H1 (cell line): Measurements from ENCODE around the gene CLDN24. TPM values are rescaled to one million over a fixed set of nuclear protein-coding genes. Genes with fewer than 3 reads are reported as not detected.
A peak's percentile ranks its signal among the peaks of the same experiment; 100 is the strongest.

Source experiments
- CTCF ChIA-PET: fragments of 300-600 bp; sonication (Branson Sonifier 250); formaldehyde crosslinking; loops from one replicate; lab custom pipeline; 2021; ENCODE audit not compliant: partially characterized antibody; lab: Charles Lee
- POLR2A ChIA-PET: fragments of 300-600 bp; sonication (Branson Sonifier 250); formaldehyde crosslinking; loops from one replicate; lab custom pipeline; 2021; ENCODE audit warnings: inconsistent platforms; ENCODE audit not compliant: partially characterized antibody; lab: Charles Lee
- DNase-seq, 2 experiments: peaks; one replicate each; pipeline versions ENCODE4 v3.0.0 to v3.0.0-alpha.2; 2010 to 2022; ENCODE audit warnings: low spot score in 2 of 2, low read depth in 1 of 2, mixed read lengths in 1 of 2
- FAIRE-seq: peaks from 2 replicates; lab custom pipeline; 2011; peaks lifted over from hg19 to GRCh38; lab: Jason Lieb, UNC
- H2AFZ ChIP-seq: 2 replicates; pipeline ENCODE4 v1.8.1; 2012; ENCODE audit warnings: low read length, inconsistent platforms
- H2AK5ac ChIP-seq: 2 replicates; pipeline ENCODE4 v1.6.1; 2013; ENCODE audit warnings: low read depth, low read length
- H2BK120ac ChIP-seq: replicated peaks from 2 replicates; pipeline ENCODE3; 2013; ENCODE audit warnings: low read depth, low read length, inconsistent platforms
- H2BK12ac ChIP-seq: 2 replicates; pipeline ENCODE4 v1.6.1; 2013; ENCODE audit warnings: low read depth, low read length
- H2BK15ac ChIP-seq: 2 replicates; pipeline ENCODE4 v1.6.1; 2013; ENCODE audit warnings: low read length
- H2BK20ac ChIP-seq: 2 replicates; pipeline ENCODE4 v1.6.1; 2013; ENCODE audit warnings: low read length
- H2BK5ac ChIP-seq: 2 replicates; pipeline ENCODE4 v1.6.1; 2013; ENCODE audit warnings: low read depth, low read length
- H3K14ac ChIP-seq: 2 replicates; pipeline ENCODE4 v1.6.1; 2013; ENCODE audit warnings: inconsistent platforms; ENCODE audit not compliant: insufficient read length
- H3K18ac ChIP-seq: 2 replicates; pipeline ENCODE4 v1.6.1; 2013; ENCODE audit warnings: low read length; ENCODE audit errors: extremely low read depth
- H3K23ac ChIP-seq: 2 replicates; pipeline ENCODE4 v1.6.1; 2013; ENCODE audit warnings: inconsistent platforms; ENCODE audit not compliant: insufficient read length
- H3K23me2 ChIP-seq: 2 replicates; pipeline ENCODE4 v1.6.1; 2013; ENCODE audit warnings: low read depth, low read length
- H3K27ac ChIP-seq: 2 replicates; pipeline ENCODE4 v1.6.1; 2011; ENCODE audit warnings: low read depth, low read length, inconsistent platforms
- H3K27me3 ChIP-seq, 4 experiments: replicated peaks in 1 of 4; 1 replicate in 1 of 4; 2 replicates in 3 of 4; pipeline versions ENCODE4 v1.6.1 to v1.8.1; 2011 to 2013; ENCODE audit warnings: low read length in 3 of 4, mild to moderate bottlenecking in 3 of 4, inconsistent platforms in 2 of 4, mixed read lengths in 2 of 4, moderate library complexity in 1 of 4; ENCODE audit not compliant: control insufficient read depth in 3 of 4, insufficient read depth in 3 of 4; ENCODE audit errors: extremely low read depth in 1 of 4
- H3K36me3 ChIP-seq, 4 experiments: 2 replicates each; pipeline versions ENCODE4 v1.6.1 to v1.8.1; 2011 to 2013; ENCODE audit warnings: mild to moderate bottlenecking in 4 of 4, low read length in 3 of 4, moderate library complexity in 2 of 4, control low read depth in 1 of 4, inconsistent platforms in 1 of 4; ENCODE audit not compliant: insufficient read depth in 4 of 4, control insufficient read depth in 2 of 4
- H3K4ac ChIP-seq: replicated peaks from 2 replicates; pipeline ENCODE3; 2013; ENCODE audit warnings: low read length, low read depth, mixed read lengths, inconsistent platforms; ENCODE audit not compliant: insufficient read length
- H3K4me1 ChIP-seq, 4 experiments: replicated peaks in 1 of 4; 1 replicate in 1 of 4; 2 replicates in 3 of 4; pipeline versions ENCODE4 v1.6.1 to v1.8.1; 2011 to 2013; ENCODE audit warnings: low read length in 3 of 4, inconsistent platforms in 2 of 4, mixed read lengths in 1 of 4; ENCODE audit not compliant: insufficient read depth in 4 of 4, control insufficient read depth in 3 of 4
- H3K4me2 ChIP-seq, 2 experiments: 2 replicates each; pipeline versions ENCODE4 v1.6.1 to v1.8.1; 2011 to 2013; ENCODE audit warnings: low read depth in 2 of 2, low read length in 2 of 2, control low read depth in 1 of 2, inconsistent platforms in 1 of 2, mild to moderate bottlenecking in 1 of 2; ENCODE audit not compliant: insufficient read depth in 1 of 2
- H3K4me3 ChIP-seq, 4 experiments: fragments of 200-600, 300-600 bp in 1 of 4; sonication (generic), shearing (Covaris generic), sonication (Bioruptor Twin) in 1 of 4; 2 replicates each; pipeline versions ENCODE4 v1.5.1 to v1.8.1; 2011 to 2016; ENCODE audit warnings: low read length in 4 of 4, low read depth in 3 of 4, control low read depth in 2 of 4, inconsistent platforms in 2 of 4, mild to moderate bottlenecking in 2 of 4, mixed read lengths in 1 of 4, moderate library complexity in 1 of 4; ENCODE audit not compliant: insufficient read depth in 2 of 4; ENCODE audit errors: extremely low read depth in 1 of 4
- H3K56ac ChIP-seq: replicated peaks from 2 replicates; pipeline ENCODE3; 2013; ENCODE audit warnings: low read depth, mild to moderate bottlenecking, mixed read lengths, low read length, inconsistent platforms; ENCODE audit not compliant: insufficient read length
- H3K79me1 ChIP-seq: 2 replicates; pipeline ENCODE4 v1.6.1; 2013; ENCODE audit warnings: low read depth, low read length, control low read depth
- H3K79me2 ChIP-seq, 2 experiments: 2 replicates each; pipeline versions ENCODE4 v1.6.1 to v1.8.1; 2012 to 2013; ENCODE audit warnings: low read length in 2 of 2, mild to moderate bottlenecking in 2 of 2, inconsistent platforms in 1 of 2; ENCODE audit not compliant: insufficient read depth in 2 of 2, control insufficient read depth in 1 of 2
- H3K9ac ChIP-seq, 4 experiments: replicated peaks in 1 of 4; 1 replicate in 1 of 4; 2 replicates in 3 of 4; pipeline versions ENCODE4 v1.6.1 to v1.8.1; 2011 to 2013; ENCODE audit warnings: low read depth in 3 of 4, low read length in 3 of 4, control low read depth in 2 of 4, mild to moderate bottlenecking in 2 of 4, moderate library complexity in 2 of 4, inconsistent platforms in 1 of 4; ENCODE audit errors: extremely low read depth in 1 of 4
- H3K9me3 ChIP-seq, 2 experiments: 2 replicates each; pipeline versions ENCODE4 v1.6.1 to v1.8.1; 2012 to 2013; ENCODE audit warnings: mild to moderate bottlenecking in 2 of 2, moderate library complexity in 2 of 2, control low read depth in 1 of 2, inconsistent platforms in 1 of 2, low read depth in 1 of 2, low read length in 1 of 2, mixed read lengths in 1 of 2; ENCODE audit not compliant: insufficient read depth in 2 of 2
- H4K20me1 ChIP-seq, 2 experiments: replicated peaks in 1 of 2; 2 replicates each; pipeline versions ENCODE3 to v1.8.1; 2011 to 2013; ENCODE audit warnings: inconsistent platforms in 2 of 2, low read length in 2 of 2, mild to moderate bottlenecking in 1 of 2; ENCODE audit not compliant: insufficient read depth in 2 of 2, control insufficient read depth in 1 of 2
- H4K5ac ChIP-seq: 2 replicates; pipeline ENCODE4 v1.6.1; 2013; ENCODE audit warnings: low read length, low read depth, mixed read lengths, inconsistent platforms; ENCODE audit not compliant: insufficient read length
- H4K8ac ChIP-seq: 2 replicates; pipeline ENCODE4 v1.8.0; 2013; ENCODE audit warnings: mild to moderate bottlenecking, moderate library complexity, low read length, inconsistent platforms; ENCODE audit not compliant: insufficient read depth; ENCODE audit errors: extremely low read depth
- H4K91ac ChIP-seq: replicated peaks from 2 replicates; pipeline ENCODE3; 2013; ENCODE audit warnings: low read length, mixed read lengths, inconsistent platforms; ENCODE audit not compliant: insufficient read length
- ASH2L ChIP-seq: fragments of 200-600, 300-600 bp; sonication (generic); IDR thresholded peaks from one replicate; pipeline ENCODE4 v1.7.1; 2017; ENCODE audit warnings: low read length
- CBX8 ChIP-seq: fragments of 300-800, 300-1000 bp; sonication (generic); IDR thresholded peaks from 2 replicates; pipeline ENCODE4 v1.7.1; 2016; ENCODE audit warnings: low read depth, low read length, borderline replicate concordance
- CEBPB ChIP-seq: IDR thresholded peaks from 2 replicates; pipeline ENCODE4 v1.6.1; 2012; ENCODE audit warnings: low read depth, low read length
- CHD1 ChIP-seq: IDR thresholded peaks from 2 replicates; pipeline ENCODE4 v1.6.1; 2012; ENCODE audit warnings: low read depth, low read length, improper control_type of control experiment
- CHD2 ChIP-seq: IDR thresholded peaks from 2 replicates; pipeline ENCODE4 v1.6.1; 2012; ENCODE audit warnings: low read length, improper control_type of control experiment
- CREB1 ChIP-seq: IDR thresholded peaks from 2 replicates; pipeline ENCODE4 v1.6.1; 2012; ENCODE audit warnings: inconsistent platforms
- MAFK ChIP-seq: IDR thresholded peaks from 2 replicates; pipeline ENCODE4 v1.6.1; 2012; ENCODE audit warnings: low read depth, mild to moderate bottlenecking, improper control_type of control experiment, low read length
- MAX ChIP-seq: IDR thresholded peaks from 2 replicates; pipeline ENCODE4 v1.6.1; 2012; ENCODE audit warnings: inconsistent platforms
- POU5F1 ChIP-seq: IDR thresholded peaks from 2 replicates; pipeline ENCODE4 v1.6.1; 2011; ENCODE audit warnings: low read depth, mild to moderate bottlenecking, low read length, moderate library complexity
- RAD21 ChIP-seq, 2 experiments: IDR thresholded peaks in 1 of 2; conservative IDR thresholded peaks in 1 of 2; 2 replicates each; pipeline ENCODE4 v1.6.1; 2011; ENCODE audit warnings: low read depth in 2 of 2, low read length in 2 of 2, improper control_type of control experiment in 1 of 2, inconsistent platforms in 1 of 2, mild to moderate bottlenecking in 1 of 2, moderate library complexity in 1 of 2
- TAF1 ChIP-seq: IDR thresholded peaks from 2 replicates; pipeline ENCODE4 v1.6.1; 2011; ENCODE audit warnings: mild to moderate bottlenecking, low read depth, low read length
- WGBS, 2 experiments: shearing (Covaris generic) in 1 of 2; methylation state at CpG; one replicate each; pipeline versions ENCODE4 v1.1.6 to v1.1.7; 2013 to 2015; ENCODE audit warnings: low lambda C conversion rate in 2 of 2, mixed read lengths in 2 of 2, inconsistent platforms in 1 of 2, low coverage in 1 of 2, missing lambda C conversion rate in 1 of 2; ENCODE audit not compliant: insufficient replicate concordance in 2 of 2, insufficient coverage in 1 of 2, insufficient read length in 1 of 2; ENCODE audit errors: extremely low coverage in 1 of 2, missing lambda C conversion rate in 1 of 2; 5-methylcytosine and 5-hydroxymethylcytosine counted together
- polyA plus RNA-seq, 7 experiments: library from polyadenylated mRNA; depleted of rRNA in 3 of 7; stranded (reverse) in 5 of 7; unstranded in 2 of 7; fragments of >200 nt in 5 of 7; fragments of 200-250 nt in 2 of 7; gene quantifications; 1 replicate in 5 of 7; 2 replicates in 1 of 7; 4 replicates in 1 of 7; pipeline versions ENCODE4 v1.2.1 to v1.2.3, GENCODE V29; 2011 to 2013; ENCODE audit warnings: missing spikeins in 2 of 7, mixed read lengths in 2 of 7
- total RNA-seq: library from RNA; stranded (reverse); fragmentation: NEBNext Ultra II Directional; extraction: Animal tissue kit (Norgen Biotek cat#: 25700); gene quantifications from 2 replicates; pipeline ENCODE4 v1.2.1, GENCODE V29; 2021
- TF ChIP-seq, protein P1 (sequence below): IDR thresholded peaks from 2 replicates; pipeline ENCODE4 v1.6.1; 2012; ENCODE audit warnings: inconsistent platforms

Gene CLDN24
- total and polyA plus RNA-seq, 2 of the 8 experiments (the other 6 are each of a cell fraction or from before 2014, with no cell fraction given): not detected

DNA sequence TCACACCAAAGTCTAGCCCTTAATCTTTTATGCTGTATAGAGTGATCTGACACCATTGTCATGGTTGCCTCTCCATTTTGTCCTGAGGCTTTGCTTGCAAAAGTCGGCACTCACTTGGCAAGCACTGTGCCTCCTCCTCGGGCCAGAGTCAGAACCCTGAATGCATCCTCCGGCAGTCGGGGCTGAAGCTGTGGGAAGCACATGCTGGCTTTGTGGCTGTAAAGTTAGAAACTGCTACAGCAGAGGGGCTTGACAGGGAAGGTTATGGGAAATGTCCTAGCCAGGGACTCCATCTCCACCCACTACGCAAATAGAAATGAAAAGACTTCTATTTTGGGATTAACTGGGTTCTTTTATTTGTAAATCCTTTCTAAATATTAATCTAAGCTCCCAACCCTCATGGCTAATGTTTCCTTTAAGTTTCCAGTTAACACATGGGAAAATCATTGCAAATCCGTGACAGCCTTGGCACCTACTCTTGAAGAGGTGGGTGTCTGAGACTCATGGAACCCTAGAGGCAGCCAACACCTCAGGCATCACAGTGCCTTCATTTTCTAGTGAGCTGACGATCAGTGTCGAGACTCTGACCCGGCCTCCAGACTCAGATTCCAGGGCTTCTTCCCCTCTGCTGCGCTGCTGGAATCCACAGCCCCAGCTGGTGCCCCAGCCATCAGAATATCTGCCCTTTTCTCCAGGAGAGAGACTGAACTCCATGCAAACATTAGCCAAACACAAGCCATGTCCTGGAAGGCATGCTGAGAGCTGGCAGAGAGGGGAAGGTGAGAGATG is 7.9 kb upstream of the CLDN24 start:
- Histone ChIP-seq H3K56ac (no peak overlapping the region), H2AFZ (no peak overlapping the region), H4K8ac (no peak overlapping the region), H2BK15ac (no peak overlapping the region), H3K36me3 (no peaks in the 10 kb centered on the region), H3K4ac (no peak overlapping the region), H3K4me2 (no peak overlapping the region), H3K9me3 (peaks cover 5 to 6% of the 10 kb centered on the region in 2 experiments; a peak in 1 of 4 replicates), H3K14ac (no peak overlapping the region), H4K91ac (no peak overlapping the region), H3K18ac (no peak overlapping the region), H3K23ac (no peak overlapping the region), H3K79me2 (no peaks in the 10 kb centered on the region), H4K20me1 (no peaks in the 10 kb centered on the region), H3K27ac (no peak overlapping the region), H2BK12ac (no peak overlapping the region), H3K27me3 (peaks cover 0 to 2% (median 0%) of the 10 kb centered on the region in 4 experiments; a peak in 1 of 7 replicates), H3K4me1 (no peaks in the 10 kb centered on the region), H4K5ac (no peak overlapping the region), H2BK120ac (no peak overlapping the region), H3K23me2 (peaks cover 2% of the 10 kb centered on the region; the same call in 1 of the 2 replicates), H3K4me3 (no peak overlapping the region), H2BK5ac (no peak overlapping the region), H2BK20ac (no peak overlapping the region), H3K9ac (no peak overlapping the region), H2AK5ac (no peak overlapping the region), H3K79me1 (no peaks in the 10 kb centered on the region)
- POLR2A ChIA-PET: no interaction called here
- FAIRE-seq (no peak), DNase-seq (peak in 1 of 2 experiments; percentile 35)
- CTCF ChIA-PET: interaction anchor here (1.1 to 1.5 kb wide), 3 partner anchors 68 to 77 kb away, joined by 4 to 7 read pairs (median 4); no protein-coding TSS in a partner anchor
- WGBS, 2 experiments: 85% methylated on average over 10 of the region's 10 CpGs; no CpG with 5 or more reads in 1 of the 2 experiments
- TF ChIP-seq, protein P1, sequence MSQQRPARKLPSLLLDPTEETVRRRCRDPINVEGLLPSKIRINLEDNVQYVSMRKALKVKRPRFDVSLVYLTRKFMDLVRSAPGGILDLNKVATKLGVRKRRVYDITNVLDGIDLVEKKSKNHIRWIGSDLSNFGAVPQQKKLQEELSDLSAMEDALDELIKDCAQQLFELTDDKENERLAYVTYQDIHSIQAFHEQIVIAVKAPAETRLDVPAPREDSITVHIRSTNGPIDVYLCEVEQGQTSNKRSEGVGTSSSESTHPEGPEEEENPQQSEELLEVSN: no peak
- TF ChIP-seq RAD21 (IDR thresholded peaks at IDR 0.05 in 1 of 2, conservative IDR thresholded peaks at IDR 0.05 in 1 of 2; ENCODE audit: low read depth in 2 of 2, low read length in 2 of 2): no peak
- TF ChIP-seq MAFK: no peak
- TF ChIP-seq CREB1: no peak
- no peak for TF ChIP-seq MAX
- TF ChIP-seq CHD1: no peak
- TF ChIP-seq CHD2: no peak
- TF ChIP-seq CBX8: no peak
- no peak for TF ChIP-seq CEBPB
- no peak for TF ChIP-seq ASH2L
- TF ChIP-seq POU5F1: no peak
- TF ChIP-seq TAF1: no peak
